ENCODE data around the gene DLGAP1. TPM values are rescaled to one million over a fixed set of nuclear protein-coding genes. Genes with fewer than 3 reads are reported as not detected.

The DLGAP1 gene
- total and polyA plus RNA-seq, 2 experiments from 2014 or later: 17.0 to 48.5 TPM

DNA sequence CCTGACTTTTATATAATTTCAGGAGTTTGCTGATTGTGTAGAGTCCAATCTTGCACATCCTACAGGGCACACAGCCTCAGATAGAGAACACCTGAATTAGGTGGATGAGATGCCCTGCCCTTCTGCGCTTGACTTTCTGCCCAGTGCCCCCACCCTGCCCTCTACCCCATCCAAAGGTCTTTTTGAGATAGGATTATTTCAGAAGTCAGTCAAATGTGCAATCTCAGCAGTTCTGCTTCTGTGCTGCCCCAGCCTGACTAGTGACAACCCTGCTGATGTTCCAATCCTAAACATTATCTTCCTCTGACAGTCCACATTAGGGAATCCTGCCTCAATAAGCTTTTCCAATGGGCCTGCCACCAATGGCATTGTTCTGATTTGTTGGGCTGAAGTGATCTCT lies 593.6 kb downstream of the DLGAP1 start:
- peaks cover 3% of the 10 kb centered on the region; the same call in 1 of the 3 replicates for H3K36me3 Mint-ChIP-seq (ENCODE audit: low read depth)
- H3K27ac ChIP-seq (ENCODE audit: low read depth): no peak overlapping the region
- no peak overlapping the region for H3K4me2 ChIP-seq
- no peak overlapping the region for H2AFZ ChIP-seq
- H3K9me3 Mint-ChIP-seq: no peaks in the 10 kb centered on the region
- H3K79me2 ChIP-seq (replicated peaks; ENCODE audit: insufficient read depth): no peaks in the 10 kb centered on the region
- no peaks in the 10 kb centered on the region for H4K20me1 ChIP-seq (replicated peaks; ENCODE audit: insufficient read depth)
- TF ChIP-seq JUNB (IDR thresholded peaks at IDR 0.05; ENCODE audit: unreplicated experiment): no peak
- TF ChIP-seq, protein P1, sequence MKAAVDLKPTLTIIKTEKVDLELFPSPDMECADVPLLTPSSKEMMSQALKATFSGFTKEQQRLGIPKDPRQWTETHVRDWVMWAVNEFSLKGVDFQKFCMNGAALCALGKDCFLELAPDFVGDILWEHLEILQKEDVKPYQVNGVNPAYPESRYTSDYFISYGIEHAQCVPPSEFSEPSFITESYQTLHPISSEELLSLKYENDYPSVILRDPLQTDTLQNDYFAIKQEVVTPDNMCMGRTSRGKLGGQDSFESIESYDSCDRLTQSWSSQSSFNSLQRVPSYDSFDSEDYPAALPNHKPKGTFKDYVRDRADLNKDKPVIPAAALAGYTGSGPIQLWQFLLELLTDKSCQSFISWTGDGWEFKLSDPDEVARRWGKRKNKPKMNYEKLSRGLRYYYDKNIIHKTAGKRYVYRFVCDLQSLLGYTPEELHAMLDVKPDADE (IDR thresholded peaks at IDR 0.05): no peak
- TF ChIP-seq CREB1 (CRISPR knock-in tag; IDR thresholded peaks at IDR 0.05; ENCODE audit: low read depth): no peak
- TF ChIP-seq, protein P2, sequence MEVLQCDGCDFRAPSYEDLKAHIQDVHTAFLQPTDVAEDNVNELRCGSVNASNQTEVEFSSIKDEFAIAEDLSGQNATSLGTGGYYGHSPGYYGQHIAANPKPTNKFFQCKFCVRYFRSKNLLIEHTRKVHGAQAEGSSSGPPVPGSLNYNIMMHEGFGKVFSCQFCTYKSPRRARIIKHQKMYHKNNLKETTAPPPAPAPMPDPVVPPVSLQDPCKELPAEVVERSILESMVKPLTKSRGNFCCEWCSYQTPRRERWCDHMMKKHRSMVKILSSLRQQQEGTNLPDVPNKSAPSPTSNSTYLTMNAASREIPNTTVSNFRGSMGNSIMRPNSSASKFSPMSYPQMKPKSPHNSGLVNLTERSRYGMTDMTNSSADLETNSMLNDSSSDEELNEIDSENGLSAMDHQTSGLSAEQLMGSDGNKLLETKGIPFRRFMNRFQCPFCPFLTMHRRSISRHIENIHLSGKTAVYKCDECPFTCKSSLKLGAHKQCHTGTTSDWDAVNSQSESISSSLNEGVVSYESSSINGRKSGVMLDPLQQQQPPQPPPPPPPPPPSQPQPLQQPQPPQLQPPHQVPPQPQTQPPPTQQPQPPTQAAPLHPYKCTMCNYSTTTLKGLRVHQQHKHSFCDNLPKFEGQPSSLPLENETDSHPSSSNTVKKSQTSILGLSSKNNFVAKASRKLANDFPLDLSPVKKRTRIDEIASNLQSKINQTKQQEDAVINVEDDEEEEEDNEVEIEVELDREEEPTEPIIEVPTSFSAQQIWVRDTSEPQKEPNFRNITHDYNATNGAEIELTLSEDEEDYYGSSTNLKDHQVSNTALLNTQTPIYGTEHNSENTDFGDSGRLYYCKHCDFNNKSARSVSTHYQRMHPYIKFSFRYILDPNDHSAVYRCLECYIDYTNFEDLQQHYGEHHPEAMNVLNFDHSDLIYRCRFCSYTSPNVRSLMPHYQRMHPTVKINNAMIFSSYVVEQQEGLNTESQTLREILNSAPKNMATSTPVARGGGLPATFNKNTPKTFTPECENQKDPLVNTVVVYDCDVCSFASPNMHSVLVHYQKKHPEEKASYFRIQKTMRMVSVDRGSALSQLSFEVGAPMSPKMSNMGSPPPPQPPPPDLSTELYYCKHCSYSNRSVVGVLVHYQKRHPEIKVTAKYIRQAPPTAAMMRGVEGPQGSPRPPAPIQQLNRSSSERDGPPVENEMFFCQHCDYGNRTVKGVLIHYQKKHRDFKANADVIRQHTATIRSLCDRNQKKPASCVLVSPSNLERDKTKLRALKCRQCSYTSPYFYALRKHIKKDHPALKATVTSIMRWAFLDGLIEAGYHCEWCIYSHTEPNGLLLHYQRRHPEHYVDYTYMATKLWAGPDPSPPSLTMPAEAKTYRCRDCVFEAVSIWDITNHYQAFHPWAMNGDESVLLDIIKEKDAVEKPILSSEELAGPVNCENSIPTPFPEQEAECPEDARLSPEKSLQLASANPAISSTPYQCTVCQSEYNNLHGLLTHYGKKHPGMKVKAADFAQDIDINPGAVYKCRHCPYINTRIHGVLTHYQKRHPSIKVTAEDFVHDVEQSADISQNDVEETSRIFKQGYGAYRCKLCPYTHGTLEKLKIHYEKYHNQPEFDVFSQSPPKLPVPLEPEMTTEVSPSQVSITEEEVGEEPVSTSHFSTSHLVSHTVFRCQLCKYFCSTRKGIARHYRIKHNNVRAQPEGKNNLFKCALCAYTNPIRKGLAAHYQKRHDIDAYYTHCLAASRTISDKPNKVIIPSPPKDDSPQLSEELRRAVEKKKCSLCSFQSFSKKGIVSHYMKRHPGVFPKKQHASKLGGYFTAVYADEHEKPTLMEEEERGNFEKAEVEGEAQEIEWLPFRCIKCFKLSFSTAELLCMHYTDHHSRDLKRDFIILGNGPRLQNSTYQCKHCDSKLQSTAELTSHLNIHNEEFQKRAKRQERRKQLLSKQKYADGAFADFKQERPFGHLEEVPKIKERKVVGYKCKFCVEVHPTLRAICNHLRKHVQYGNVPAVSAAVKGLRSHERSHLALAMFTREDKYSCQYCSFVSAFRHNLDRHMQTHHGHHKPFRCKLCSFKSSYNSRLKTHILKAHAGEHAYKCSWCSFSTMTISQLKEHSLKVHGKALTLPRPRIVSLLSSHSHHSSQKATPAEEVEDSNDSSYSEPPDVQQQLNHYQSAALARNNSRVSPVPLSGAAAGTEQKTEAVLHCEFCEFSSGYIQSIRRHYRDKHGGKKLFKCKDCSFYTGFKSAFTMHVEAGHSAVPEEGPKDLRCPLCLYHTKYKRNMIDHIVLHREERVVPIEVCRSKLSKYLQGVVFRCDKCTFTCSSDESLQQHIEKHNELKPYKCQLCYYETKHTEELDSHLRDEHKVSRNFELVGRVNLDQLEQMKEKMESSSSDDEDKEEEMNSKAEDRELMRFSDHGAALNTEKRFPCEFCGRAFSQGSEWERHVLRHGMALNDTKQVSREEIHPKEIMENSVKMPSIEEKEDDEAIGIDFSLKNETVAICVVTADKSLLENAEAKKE (CRISPR knock-in tag; IDR thresholded peaks at IDR 0.05): no peak
- no peak for TF ChIP-seq ZNF331 (CRISPR knock-in tag; IDR thresholded peaks at IDR 0.05; ENCODE audit: low read depth)
- TF ChIP-seq, protein P3, sequence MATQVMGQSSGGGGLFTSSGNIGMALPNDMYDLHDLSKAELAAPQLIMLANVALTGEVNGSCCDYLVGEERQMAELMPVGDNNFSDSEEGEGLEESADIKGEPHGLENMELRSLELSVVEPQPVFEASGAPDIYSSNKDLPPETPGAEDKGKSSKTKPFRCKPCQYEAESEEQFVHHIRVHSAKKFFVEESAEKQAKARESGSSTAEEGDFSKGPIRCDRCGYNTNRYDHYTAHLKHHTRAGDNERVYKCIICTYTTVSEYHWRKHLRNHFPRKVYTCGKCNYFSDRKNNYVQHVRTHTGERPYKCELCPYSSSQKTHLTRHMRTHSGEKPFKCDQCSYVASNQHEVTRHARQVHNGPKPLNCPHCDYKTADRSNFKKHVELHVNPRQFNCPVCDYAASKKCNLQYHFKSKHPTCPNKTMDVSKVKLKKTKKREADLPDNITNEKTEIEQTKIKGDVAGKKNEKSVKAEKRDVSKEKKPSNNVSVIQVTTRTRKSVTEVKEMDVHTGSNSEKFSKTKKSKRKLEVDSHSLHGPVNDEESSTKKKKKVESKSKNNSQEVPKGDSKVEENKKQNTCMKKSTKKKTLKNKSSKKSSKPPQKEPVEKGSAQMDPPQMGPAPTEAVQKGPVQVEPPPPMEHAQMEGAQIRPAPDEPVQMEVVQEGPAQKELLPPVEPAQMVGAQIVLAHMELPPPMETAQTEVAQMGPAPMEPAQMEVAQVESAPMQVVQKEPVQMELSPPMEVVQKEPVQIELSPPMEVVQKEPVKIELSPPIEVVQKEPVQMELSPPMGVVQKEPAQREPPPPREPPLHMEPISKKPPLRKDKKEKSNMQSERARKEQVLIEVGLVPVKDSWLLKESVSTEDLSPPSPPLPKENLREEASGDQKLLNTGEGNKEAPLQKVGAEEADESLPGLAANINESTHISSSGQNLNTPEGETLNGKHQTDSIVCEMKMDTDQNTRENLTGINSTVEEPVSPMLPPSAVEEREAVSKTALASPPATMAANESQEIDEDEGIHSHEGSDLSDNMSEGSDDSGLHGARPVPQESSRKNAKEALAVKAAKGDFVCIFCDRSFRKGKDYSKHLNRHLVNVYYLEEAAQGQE (IDR thresholded peaks at IDR 0.05; ENCODE audit: unreplicated experiment): no peak
- no peak for TF ChIP-seq NANOG (IDR thresholded peaks at IDR 0.05; ENCODE audit: borderline replicate concordance)
- TF ChIP-seq ZNF114 (CRISPR knock-in tag; IDR thresholded peaks at IDR 0.05): no peak
- TF ChIP-seq, protein P4, sequence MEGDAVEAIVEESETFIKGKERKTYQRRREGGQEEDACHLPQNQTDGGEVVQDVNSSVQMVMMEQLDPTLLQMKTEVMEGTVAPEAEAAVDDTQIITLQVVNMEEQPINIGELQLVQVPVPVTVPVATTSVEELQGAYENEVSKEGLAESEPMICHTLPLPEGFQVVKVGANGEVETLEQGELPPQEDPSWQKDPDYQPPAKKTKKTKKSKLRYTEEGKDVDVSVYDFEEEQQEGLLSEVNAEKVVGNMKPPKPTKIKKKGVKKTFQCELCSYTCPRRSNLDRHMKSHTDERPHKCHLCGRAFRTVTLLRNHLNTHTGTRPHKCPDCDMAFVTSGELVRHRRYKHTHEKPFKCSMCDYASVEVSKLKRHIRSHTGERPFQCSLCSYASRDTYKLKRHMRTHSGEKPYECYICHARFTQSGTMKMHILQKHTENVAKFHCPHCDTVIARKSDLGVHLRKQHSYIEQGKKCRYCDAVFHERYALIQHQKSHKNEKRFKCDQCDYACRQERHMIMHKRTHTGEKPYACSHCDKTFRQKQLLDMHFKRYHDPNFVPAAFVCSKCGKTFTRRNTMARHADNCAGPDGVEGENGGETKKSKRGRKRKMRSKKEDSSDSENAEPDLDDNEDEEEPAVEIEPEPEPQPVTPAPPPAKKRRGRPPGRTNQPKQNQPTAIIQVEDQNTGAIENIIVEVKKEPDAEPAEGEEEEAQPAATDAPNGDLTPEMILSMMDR (conservative IDR thresholded peaks at IDR 0.05; ENCODE audit: low read depth in 2 of 2): no peak
- no peak for TF ChIP-seq POLR2AphosphoS5 (IDR thresholded peaks at IDR 0.05; ENCODE audit: low read depth)
- no peak for TF ChIP-seq STAT1 (IDR thresholded peaks at IDR 0.05; ENCODE audit: unreplicated experiment)
- no peak for TF ChIP-seq EZH2 (IDR thresholded peaks at IDR 0.05; ENCODE audit: low read depth, unreplicated experiment)
- H3K27me3 ChIP-seq (ENCODE audit: insufficient read depth): no peaks in the 10 kb centered on the region
- no peak overlapping the region for H3K4me3 Mint-ChIP-seq
- no peak overlapping the region for H3K4me3 ChIP-seq
- no peaks in the 10 kb centered on the region for H3F3A ChIP-seq (replicated peaks; ENCODE audit: low read depth)
- no peak for DNase-seq (ENCODE audit: low spot score)
- peaks cover 2% of the 10 kb centered on the region; the same call in 1 of the 3 replicates for H3K4me1 Mint-ChIP-seq
- no peaks in the 10 kb centered on the region for H3K27me3 Mint-ChIP-seq (ENCODE audit: insufficient read depth, low read depth, poor library complexity)
- H3K9me2 ChIP-seq (ENCODE audit: insufficient read depth): no peaks in the 10 kb centered on the region
- H3K4me1 ChIP-seq (ENCODE audit: insufficient read depth): no peaks in the 10 kb centered on the region
- ATAC-seq: no peak
- no peak overlapping the region for H3K27ac Mint-ChIP-seq
- no peaks in the 10 kb centered on the region for H3K36me3 ChIP-seq (ENCODE audit: insufficient read depth)

Measured in GM23338 (cell line).